ENCODE data around the gene NECTIN1. TPM values are rescaled to one million over a fixed set of nuclear protein-coding genes. Genes with fewer than 3 reads are reported as not detected.

Gene NECTIN1
- total RNA-seq, 1 donor from 2014 or later: 19.5 TPM

DNA sequence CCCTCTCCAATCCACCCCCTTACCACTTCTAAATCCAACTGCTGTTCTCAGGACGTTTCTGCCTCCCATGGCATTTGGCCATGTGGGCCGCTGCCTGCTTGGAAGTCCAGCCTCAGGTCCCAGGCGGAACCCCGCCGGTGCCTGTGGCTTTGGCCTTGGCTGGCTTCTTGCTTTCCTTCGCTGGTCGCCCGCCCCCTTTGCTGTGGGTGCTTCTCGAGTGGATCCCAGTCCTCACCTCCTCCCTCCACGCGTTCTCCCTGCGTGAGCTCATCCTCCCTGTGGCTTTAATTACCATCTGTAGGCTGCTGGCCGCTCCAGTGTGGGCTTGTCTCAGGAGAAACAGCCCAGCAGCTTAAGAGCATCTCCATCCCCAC lies 111.7 kb downstream of the NECTIN1 start:
- H3K27me3 Mint-ChIP-seq (ENCODE audit: insufficient read depth, low read depth): peaks cover 9% of the 10 kb centered on the region
- H3K9me3 Mint-ChIP-seq: peaks cover 4% of the 10 kb centered on the region
- H3K9ac ChIP-seq: no peak overlapping the region
- no peaks in the 10 kb centered on the region for H3K9me3 ChIP-seq (ENCODE audit: low read depth)
- TF ChIP-seq CTCF (IDR thresholded peaks at IDR 0.05): no peak
- TF ChIP-seq EZH2phosphoT487 (IDR thresholded peaks at IDR 0.05): no peak
- TF ChIP-seq EZH2 (IDR thresholded peaks at IDR 0.05): no peak
- peaks cover 9% of the 10 kb centered on the region for H3F3A ChIP-seq (ENCODE audit: low read depth)
- peaks cover 48% of the 10 kb centered on the region for H3K4me1 Mint-ChIP-seq
- no peak overlapping the region for H3K4me3 ChIP-seq
- H3K36me3 Mint-ChIP-seq: no peaks in the 10 kb centered on the region
- H3K4me1 ChIP-seq: peaks cover 24% of the 10 kb centered on the region
- peak overlapping the region; percentile 85 for H3K27ac Mint-ChIP-seq
- H3K4me3 Mint-ChIP-seq: no peak overlapping the region
- peak overlapping the region; percentile 12 for H3K4me2 ChIP-seq
- H4K20me1 ChIP-seq (ENCODE audit: low read depth): peaks cover 5% of the 10 kb centered on the region
- no peak for DNase-seq (ENCODE audit: low spot score)
- no peak overlapping the region for H2AFZ ChIP-seq (replicated peaks)
- H3K27me3 ChIP-seq: peaks cover 5% of the 10 kb centered on the region
- no peaks in the 10 kb centered on the region for H3K79me2 ChIP-seq (ENCODE audit: low read depth)
- no peaks in the 10 kb centered on the region for H3K36me3 ChIP-seq
- H3K27ac ChIP-seq: no peak overlapping the region

DNA sequence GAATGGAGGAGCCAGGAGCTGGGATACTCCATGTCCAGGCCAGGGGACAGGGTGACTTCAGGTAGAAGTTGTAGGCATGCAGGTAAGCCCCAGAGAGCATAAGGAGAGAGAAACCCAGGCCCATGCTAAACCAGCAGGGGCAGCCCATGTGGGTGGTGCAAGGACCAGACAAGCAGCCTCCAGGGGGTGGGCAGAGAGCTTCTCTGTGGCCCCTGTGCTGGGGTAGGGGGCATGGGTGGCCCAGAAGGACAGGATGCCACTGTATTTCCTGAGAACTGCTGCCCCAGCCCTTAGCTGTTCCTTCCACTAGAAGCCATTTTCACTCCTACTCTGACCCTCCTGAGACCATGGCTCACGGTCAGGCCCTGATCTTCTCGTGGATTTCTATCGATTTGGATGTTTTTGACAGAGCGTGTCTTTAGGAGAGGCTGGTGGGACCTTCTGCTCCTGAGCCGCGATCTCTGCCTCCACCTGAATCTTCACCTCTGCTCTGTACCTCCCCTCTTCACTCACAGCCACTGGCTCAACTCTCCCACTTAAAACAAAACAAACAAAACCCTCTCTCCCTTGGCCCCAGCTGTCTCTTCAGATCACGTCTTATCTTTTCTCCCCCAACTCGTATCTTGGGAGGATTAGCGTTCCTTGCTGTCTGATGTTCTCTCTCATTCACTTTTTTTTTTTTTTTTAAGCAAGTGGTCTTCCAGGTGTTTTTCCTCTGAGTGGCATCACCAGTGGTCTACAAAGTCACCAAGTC lies 112.2 kb downstream of the NECTIN1 start:
- peaks cover 48% of the 10 kb centered on the region for H3K4me1 Mint-ChIP-seq
- Histone ChIP-seq H3K4me2 (peak overlapping the region; percentile 12), H3K4me3 (no peak overlapping the region), H3K79me2 (ENCODE audit: low read depth) (no peaks in the 10 kb centered on the region), H3K36me3 (no peaks in the 10 kb centered on the region), H3K27ac (no peak overlapping the region), H2AFZ (replicated peaks) (no peak overlapping the region), H4K20me1 (ENCODE audit: low read depth) (peaks cover 5% of the 10 kb centered on the region), H3K27me3 (peaks cover 5% of the 10 kb centered on the region), H3K9me3 (ENCODE audit: low read depth) (no peaks in the 10 kb centered on the region), H3F3A (ENCODE audit: low read depth) (peaks cover 9% of the 10 kb centered on the region), H3K9ac (no peak overlapping the region), H3K4me1 (peaks cover 24% of the 10 kb centered on the region)
- TF ChIP-seq CTCF (IDR thresholded peaks at IDR 0.05) (no peak), EZH2 (IDR thresholded peaks at IDR 0.05) (no peak), EZH2phosphoT487 (IDR thresholded peaks at IDR 0.05) (no peak)
- H3K27me3 Mint-ChIP-seq (ENCODE audit: insufficient read depth, low read depth): peaks cover 10% of the 10 kb centered on the region
- H3K4me3 Mint-ChIP-seq: no peak overlapping the region
- H3K27ac Mint-ChIP-seq: peak overlapping the region; percentile 22
- peaks cover 7% of the 10 kb centered on the region for H3K9me3 Mint-ChIP-seq
- DNase-seq (ENCODE audit: low spot score): no peak
- no peaks in the 10 kb centered on the region for H3K36me3 Mint-ChIP-seq

GRCh38 chr11:119615882-119616196 lies 113.2 kb downstream of the NECTIN1 start:
- Mint-ChIP-seq H3K36me3 (no peaks in the 10 kb centered on the region), H3K4me1 (peaks cover 48% of the 10 kb centered on the region), H3K27me3 (ENCODE audit: insufficient read depth, low read depth) (peaks cover 12% of the 10 kb centered on the region), H3K27ac (peak overlapping the region; percentile 78), H3K4me3 (no peak overlapping the region), H3K9me3 (peaks cover 9% of the 10 kb centered on the region)
- peaks cover 24% of the 10 kb centered on the region for H3K4me1 ChIP-seq
- no peak overlapping the region for H3K4me3 ChIP-seq
- no peak overlapping the region for H3K27ac ChIP-seq
- no peaks in the 10 kb centered on the region for H3K9me3 ChIP-seq (ENCODE audit: low read depth)
- peaks cover 9% of the 10 kb centered on the region for H3F3A ChIP-seq (ENCODE audit: low read depth)
- TF ChIP-seq EZH2phosphoT487 (IDR thresholded peaks at IDR 0.05): no peak
- TF ChIP-seq EZH2 (IDR thresholded peaks at IDR 0.05): no peak
- no peak for TF ChIP-seq CTCF (IDR thresholded peaks at IDR 0.05)
- H3K79me2 ChIP-seq (ENCODE audit: low read depth): no peaks in the 10 kb centered on the region
- H3K9ac ChIP-seq: no peak overlapping the region
- H2AFZ ChIP-seq (replicated peaks): no peak overlapping the region
- H3K36me3 ChIP-seq: no peaks in the 10 kb centered on the region
- DNase-seq (ENCODE audit: low spot score): no peak
- peaks cover 5% of the 10 kb centered on the region for H3K27me3 ChIP-seq
- peaks cover 5% of the 10 kb centered on the region for H4K20me1 ChIP-seq (ENCODE audit: low read depth)
- no peak overlapping the region for H3K4me2 ChIP-seq

Measured in neural progenitor cell (in vitro differentiated cells).